Skin of body (tissue), 2 donors: ENCODE data around the gene FOXK1. TPM values are rescaled to one million over a fixed set of nuclear protein-coding genes. Genes with fewer than 3 reads are reported as not detected.

ENCODE experiments used
- DNase-seq: peaks from one replicate; lab custom pipeline; 2025; lab: John Stamatoyannopoulos, UW
- total RNA-seq: library from RNA; depleted of rRNA; stranded (reverse); fragments of >200 nt; gene quantifications from one replicate; pipeline ENCODE4 v1.2.3, GENCODE V29; 2014

The FOXK1 gene
- total RNA-seq, 1 donor from 2014 or later, result 17.2 TPM

DNA sequence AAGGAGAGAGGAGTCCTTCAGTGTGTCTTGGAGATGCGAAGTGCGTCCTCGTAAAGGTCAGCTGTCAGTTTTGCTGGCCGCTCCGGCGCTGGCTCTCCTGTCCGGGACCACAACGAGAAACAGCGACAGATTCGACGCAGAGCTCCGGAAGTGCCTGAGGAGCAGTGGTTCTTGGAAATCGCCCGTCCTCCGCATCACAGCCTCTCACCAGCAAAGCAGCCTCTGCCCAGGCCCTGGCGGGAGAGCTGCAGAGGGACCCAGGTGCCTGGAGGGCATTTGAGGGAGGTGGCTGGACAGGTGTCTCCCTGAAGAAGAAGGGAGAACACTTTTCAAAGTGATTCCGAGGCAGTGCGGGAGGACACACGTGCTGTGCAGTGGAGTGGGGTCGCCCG lies 81.7 kb downstream of the FOXK1 start:
- DNase-seq, result no peak

DNA sequence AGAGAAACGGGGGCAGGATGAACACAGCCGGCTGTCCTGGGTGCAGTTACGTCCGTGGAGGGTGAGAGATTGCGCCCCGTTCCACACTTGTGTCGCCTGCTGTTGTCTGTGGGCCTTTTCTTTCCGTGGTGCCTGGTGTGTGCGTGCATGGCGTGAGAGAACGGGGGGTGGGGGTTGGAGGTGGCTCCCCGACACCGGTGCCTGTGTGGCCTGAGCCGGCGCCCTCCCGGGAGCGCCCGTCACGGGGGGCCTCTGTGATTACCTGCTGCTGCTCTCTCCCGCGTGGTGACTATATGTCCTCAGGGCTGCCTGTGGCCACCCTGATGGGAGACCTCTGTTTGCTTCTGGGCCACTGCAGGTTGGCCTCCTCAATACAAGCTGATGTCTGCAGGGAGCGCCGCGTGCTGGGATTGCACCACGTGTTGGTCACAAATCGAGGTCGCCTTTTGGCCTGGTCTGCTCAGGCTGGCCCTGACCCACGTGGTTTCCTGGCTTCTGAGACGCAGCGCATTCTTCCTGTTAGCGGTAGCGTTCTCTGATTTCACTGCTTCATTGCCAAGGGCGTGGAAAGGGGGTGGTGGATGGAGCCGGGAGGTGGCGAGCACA lies 82.4 kb downstream of the FOXK1 start:
- no peak for DNase-seq

DNA sequence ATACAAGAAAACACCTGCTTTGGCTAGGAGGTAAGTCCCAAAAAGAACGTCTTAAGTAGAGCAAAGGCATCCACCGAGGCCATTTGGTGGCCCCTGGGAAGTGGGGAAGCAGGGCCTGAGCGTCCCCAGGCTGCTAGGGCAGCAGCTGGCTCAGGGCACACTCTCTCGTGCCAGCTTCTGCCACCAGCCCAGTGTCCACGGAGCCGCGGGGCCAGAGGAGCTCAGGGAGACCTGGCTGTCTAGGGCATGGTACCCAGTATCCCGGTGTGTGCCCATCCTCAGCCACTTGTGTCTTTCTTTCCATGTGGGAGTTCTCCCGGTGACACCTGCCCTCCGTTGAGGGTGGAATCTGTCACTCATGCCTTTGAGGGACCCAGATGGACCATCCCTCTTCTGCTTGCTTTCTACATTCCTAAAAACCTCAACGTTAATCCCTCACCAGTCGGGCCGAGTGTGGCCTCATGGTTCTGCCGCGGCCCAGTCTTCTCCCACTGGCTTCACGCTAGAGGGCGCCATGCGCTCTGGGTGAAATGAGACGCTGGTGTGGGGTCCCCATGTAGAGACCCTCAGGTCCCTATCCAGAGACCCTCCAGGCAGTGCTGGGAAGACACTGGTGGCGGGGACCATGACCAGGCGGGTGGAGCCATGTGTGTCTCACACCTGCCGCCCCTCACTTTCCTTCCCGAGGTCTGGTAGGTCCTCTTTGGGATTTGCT lies 83.8 kb downstream of the FOXK1 start:
- no peak for DNase-seq

DNA sequence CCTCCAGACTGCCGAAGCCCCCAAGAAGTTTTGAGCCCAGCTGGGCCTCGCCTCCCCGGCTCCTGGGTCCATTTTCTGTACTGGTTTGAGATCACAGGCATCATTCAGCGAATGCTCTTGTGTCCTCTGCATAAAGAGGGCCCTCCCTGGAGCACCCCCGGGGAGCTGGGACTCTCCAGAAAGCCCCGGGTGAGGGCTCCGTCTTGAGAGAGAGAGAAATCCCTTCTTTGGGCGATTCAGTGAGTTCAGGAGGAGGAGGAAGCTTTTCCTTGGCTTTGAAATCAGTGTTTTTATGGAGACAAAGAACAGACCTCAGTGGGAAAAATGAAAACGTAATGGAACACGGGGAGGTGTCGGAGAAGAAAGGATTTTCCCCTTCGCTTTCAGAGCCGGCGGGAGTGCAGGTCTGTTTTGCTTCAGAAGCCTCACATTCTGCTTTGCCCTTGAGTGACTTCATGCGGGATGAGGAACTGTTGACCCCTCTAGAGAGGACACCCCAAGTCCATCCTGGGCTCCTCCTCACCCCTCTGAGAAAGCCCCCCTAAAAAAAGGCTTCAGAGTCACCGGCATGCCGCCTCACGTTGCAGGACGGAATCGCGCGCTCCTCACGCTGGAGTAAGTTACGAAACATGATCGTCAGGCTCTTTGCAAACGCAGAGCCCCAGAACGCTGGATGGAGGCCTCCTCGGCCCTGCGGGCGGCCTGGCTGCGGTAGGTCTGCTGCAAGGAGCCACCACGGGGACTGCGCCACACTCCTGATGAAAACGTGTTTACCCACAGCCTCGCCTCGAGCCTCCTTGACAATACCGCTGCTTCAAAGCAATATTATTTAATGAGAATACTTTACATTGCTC lies 84.8 kb downstream of the FOXK1 start:
- no peak for DNase-seq

DNA sequence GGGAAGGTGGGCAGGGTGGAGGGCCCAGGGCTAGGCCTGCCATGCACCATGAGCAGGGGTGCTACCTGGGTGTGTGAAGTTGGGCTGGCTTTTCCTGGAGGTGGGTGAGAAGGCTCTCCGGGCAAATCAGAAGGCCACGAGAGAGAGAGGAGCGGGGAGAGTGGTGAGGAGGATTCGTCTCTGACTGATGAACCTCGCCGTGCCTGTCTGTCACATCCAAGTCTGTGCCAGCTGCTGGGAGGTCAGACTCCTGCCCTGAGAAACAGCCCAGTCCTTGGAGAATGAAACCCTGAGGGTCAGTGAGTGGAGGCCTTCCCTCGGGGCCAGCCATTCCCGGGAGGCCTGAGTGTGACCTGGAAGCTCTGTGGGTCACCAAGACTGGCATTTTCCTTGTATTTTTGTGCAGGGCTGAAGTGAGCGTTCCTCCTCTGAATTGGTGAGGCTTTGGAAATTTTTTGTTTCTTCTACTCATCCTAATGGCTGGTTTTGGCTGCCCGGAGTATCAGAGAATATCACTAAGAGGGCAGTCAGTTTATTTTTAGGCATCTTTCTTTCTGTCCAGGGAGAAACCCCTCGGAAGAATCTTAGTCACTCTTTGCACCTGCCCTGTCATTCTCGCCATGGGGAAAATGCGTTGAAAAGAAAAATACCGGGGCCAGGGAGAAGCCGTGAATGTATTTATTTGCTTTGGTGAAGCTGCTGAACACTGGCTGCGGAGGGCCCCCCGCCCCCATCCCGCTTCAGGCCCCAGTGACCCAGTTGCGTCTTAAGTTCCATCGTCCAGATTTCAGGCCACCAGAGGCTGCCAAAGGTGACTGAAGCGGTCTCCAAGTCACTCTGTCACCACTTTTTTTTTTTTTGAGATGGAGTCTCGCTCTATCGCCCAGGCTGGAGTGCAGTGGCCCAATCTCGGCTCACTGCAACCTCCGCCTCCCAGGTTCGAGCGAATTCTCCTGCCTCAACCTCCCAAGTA lies 86.8 kb downstream of the FOXK1 start:
- no peak for DNase-seq

DNA sequence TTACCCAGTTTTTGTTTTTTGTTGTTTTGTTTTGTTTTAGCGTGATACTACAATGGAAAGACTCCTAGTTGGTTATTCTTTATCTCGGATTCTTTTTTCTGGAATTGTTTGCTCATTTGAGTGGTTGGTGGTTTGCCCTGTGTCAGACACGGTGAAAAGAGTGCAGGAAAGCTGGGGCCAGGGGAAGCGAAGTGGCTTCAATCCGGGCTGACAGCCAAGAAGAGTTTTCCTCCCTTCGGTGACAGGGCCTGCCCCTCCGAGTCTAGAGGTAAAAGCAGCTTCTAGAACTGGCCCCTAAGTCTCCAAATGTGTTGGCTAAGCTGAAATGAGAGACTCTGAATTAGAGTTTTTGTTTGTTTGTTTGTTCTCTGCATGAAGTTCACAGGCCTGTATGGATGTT lies 87.7 kb downstream of the FOXK1 start:
- DNase-seq, result no peak

DNA sequence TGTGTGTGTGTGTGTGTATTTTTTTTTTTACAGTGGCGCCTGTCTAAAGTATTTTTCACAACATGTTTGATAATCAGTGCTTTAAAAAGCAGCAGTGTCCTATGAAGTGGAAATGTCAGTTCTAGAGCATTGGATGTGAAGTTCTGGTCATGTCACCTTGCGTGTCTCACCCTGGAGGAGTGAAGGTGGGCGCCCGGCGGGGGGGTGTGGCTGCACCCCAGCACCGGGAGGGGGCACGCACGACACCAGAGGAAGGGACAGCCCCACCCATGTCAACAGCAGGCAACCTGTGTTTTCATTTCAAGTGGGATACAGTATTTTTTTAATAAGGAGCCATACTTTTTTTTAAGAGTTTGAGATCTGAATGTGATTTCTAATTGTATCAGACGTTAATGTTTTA lies 88.8 kb downstream of the FOXK1 start:
- DNase-seq, result no peak

DNA sequence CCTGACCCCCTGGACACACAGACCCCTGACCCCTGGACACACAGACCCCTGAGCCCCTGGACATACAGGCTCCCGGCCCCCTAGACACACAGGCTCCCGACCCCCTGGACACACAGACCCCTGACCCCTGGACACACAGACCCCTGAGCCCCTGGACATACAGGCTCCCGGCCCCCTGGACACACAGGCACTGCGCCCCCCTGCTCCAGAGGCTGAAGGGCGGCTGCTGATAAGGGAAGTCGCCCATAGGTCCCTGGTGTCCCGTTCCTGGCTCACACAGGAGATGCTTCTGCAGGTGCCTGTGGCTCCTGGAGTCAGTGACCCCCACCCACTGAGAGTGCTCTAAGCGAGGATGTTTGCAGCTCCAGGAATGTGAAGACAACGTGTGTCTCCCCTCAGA lies 89.6 kb downstream of the FOXK1 start:
- DNase-seq, result no peak

DNA sequence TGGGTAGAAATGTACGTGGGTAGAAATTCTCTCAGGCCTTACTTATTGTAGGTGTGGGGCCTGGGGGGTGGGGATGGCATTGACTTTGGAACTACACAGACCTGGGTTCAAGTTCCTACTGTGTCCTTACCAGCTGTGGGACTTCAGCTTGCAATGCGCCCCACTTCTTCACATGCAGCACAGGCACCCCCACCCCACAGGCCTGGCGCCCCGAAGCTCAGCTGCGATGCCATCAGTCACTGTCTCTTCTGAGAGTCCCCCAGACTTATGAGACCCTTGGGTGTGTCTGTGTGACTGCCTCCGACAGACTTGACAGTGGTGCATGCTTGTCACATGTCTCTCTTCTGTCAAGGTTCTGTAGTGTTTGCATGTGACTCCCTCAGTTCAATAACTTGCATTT lies 90.2 kb downstream of the FOXK1 start:
- no peak for DNase-seq

DNA sequence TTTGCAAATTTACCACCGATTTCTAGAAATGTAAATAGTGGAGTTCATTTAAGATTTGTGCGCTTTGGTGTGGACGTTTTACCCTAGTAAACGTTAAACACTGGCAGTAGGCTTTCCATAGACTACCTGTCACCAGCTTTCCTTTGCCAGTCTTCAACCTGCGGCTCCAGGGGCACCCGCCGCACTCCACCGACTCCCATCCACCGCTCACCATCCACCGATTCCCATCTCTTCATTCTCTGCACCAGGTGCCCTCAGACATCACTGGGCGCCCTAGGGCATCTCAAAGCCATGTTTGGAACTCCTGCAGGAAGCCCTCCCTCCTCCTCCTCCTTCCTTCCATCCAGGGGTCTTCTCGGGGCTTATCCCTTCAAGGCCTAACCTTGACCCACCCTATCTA lies 91.9 kb downstream of the FOXK1 start:
- DNase-seq, result no peak

DNA sequence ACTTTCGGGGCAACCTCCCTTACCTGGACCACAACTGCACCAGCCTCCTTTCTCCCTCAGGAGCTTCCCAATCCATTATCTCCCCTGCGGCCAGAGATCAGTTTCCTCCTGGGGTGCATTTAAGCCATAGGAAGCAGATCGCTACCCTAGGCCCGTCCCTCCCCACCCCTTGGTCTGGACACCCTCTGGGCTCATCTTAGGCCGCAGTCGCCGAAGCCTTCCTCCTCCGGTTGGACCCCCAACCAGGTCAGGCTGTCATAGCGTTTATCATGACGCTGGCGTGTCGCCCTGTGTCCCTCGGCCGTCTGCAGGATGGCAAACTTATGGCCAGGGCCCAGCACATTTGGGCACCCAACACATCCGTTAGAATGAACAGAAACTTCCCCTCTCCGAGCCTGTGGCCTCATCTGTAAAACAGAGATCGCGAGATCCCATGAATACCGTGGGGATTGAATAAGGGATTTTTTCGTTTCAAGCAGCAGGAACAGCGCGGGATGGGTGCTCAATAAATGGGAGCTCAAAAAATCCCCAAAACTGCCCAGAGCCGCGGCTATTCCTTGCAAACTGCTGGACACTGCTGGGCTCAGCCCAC lies 92.7 kb downstream of the FOXK1 start:
- DNase-seq, result peak; percentile 82

DNA sequence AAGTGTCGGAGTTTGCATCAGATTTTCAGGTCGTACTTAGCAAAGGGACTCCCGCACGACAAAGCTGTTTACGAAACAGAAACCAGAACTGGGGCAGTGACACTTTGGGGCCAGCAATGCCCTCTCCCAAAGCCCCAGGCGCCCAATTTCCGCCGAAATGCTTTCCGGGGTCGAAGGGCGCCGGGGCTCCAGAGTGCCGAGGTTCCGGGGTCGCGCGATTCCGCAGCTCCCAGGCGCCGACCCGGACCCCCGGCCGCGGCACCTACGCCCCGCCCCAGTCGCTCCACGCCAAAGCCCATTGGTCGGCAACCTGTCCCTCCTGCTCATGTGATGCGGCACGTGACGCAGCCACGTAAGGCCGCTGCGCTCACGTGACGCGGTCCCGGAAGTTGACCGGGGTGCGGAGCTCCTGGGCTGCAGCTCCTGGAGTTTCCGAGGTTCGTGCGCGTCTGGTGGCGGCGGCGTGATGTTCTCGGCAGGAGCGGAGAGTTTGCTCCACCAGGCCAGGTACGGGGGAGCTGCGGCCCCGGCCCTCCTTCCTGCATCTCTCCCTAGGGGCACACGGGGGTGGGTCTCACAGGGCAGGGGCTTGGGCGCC lies 93.3 kb downstream of the FOXK1 start, which contains the start of gene AP5Z1:
Gene AP5Z1, plus strand, starts transcription at position 374 of the 598 bp plus-strand sequence. Its CDS starts 93 bp downstream, at position 467.
- peak; percentile 97 for DNase-seq

DNA sequence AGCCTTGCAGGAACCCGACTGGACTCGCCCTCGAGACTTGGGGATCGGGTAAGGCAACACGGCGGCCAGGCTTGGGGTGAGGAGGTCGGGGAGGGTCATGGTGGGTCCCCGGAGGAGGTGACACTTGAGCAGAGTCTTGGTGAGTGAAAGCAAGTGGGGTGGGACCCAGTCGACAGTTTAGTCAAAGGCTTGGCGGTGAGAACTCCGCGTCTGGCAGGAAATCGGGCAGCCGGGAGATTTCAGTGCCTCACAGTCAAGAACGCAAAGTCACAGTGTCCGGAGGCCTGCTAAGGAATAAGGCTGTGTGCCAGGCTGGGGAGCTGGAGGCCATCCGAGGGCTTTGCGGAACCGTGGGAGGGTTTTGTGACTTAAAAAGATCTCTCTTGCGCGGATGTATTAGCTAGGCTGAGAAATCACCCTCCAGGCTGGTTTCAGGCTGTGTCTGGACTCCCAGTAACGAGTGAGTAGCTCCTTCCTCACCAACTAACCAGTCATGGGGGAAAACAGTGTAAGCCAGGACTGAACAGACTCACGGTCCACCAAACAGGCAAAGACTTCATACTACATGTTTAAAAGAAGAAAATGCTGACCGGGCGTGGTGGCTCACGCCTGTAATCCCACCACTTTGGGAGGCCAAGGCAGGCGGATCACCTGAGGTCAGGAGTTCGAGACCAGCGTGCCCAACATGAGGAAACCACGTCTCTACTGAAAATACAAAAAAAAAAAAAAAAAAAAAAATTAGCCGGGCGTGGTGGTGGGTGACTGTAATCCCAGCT lies 93.9 kb downstream of the FOXK1 start:
- peak; percentile 24 for DNase-seq

DNA sequence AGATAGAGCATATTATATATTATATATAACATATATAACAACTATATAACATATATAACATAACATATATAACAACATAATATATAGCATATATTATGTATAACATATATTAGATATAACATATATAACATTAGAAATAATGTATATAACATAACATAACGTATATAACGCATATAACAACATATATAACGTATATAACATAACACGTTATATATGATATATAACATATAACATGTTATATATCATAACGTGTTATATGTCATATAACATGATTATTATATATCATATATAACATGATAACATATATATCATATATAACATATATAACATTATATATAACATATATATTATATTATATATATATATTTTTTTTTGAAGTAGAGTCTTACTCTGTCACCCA lies 97.0 kb downstream of the FOXK1 start:
- no peak for DNase-seq

DNA sequence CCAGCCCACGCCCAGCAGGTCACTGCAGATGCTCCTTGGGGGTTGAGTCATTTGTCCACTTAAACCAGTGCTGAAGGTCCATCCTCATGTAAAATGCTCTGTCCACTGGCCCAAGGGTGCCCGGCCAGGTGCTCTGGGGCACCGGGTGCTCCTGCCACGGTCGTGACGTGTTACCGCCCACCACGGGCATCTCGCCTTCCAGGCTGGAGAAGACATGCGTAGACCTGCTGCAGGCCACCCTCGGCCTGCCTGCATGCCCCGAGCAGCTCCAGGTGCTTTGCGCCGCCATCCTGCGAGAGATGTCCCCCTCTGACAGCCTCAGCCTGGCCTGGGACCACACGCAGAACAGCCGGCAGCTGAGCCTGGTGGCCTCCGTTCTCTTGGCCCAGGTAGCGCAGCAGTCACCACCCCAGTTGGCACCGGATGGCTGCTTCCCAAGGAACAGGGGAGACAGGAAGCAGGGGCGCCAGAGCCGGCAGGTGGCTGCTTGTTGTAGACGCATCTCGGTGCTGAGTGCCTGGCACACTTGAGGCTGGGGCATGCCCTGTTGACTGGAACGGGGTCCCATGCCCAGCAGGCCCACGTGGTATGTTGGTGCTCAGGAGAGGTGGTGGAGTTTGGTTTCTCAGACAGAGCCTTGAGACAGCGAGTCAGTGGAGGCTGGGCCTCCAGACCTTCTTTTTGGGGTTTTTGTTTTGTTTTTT lies 99.4 kb downstream of the FOXK1 start:
- DNase-seq, result no peak

DNA sequence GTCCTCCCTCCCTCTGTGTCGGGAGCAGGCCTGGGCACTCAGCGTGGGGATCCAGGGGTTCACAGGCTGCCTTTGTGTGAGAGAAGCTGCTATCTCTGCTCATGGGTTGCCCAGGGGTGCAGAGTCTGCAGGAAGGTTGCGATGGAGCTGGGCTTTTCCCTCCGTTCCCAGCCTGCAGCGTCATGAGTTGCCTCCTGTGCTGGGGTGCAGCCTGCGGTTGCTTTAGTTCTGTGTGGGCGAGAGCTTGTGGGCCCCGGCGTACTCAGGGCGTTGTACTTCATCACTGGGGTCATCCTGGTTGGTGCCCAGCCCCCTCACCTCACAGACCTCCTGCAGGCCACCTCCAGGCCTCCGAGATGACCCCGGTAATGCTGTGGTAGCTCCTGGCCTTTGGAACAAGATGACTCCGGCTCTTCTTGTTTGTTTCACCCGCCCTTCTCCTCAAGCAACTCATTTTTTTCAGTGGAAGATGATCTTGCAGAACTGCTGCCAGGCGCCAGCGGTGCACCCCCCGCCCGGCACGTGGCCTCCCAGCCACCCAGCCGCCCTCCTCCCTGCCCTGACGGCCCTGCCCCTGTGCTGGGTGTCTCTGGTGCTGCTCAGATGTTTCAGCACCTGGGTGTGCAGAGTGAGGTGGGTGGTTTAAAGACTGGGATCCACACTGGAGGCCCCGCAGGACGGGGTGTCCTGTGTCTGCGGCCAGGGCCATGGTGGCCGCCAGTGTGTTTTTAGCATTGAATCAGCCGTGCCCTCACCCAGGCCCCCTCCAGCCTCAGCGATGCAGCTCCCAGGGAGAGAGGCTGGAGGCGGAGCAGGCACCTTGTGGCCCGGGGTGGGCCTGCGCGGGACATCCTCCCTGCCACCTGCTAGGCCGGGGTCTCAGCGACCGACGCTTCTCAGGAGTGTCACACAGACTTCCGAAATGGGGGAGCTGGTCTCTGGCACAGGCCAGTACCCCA lies 100.5 kb downstream of the FOXK1 start:
- no peak for DNase-seq

DNA sequence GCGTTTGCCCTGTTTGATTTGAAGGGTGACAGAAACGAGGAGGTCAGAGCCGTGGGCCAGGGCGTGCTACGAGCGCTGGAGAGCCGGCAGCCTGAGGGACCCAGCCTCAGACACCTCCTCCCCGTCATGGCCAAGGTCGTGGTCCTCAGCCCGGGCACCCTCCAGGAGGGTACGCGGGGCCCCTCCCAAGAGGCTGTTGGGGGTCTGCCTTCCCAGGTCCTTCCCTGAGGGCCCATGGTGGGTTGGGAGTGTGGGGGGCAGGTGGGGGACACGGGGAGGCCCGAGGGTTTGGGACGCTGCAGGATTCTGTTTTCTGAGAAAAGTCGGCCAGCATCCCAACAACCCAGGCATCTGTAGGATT lies 101.2 kb downstream of the FOXK1 start:
- DNase-seq, result no peak
